ENCODE measurements around the gene TUBB6.

TUBB6 gene

GRCh38 chr18:12315911-12316310 lies 7.9 kb downstream of the TUBB6 start:
- no peak for DNase-seq

- DNase-seq, result no peak
Measured at GRCh38 chr18:12317664-12318333, 9.8 kb downstream of the TUBB6 start.

GRCh38 chr18:12318334-12318697 lies 10.3 kb downstream of the TUBB6 start:
- no peak for DNase-seq

GRCh38 chr18:12318857-12319256 lies 10.8 kb downstream of the TUBB6 start:
- no peak for DNase-seq

- DNase-seq, result no peak
Measured at GRCh38 chr18:12321333-12321732, 13.3 kb downstream of the TUBB6 start.

GRCh38 chr18:12324991-12325725 lies 17.1 kb downstream of the TUBB6 start:
- DNase-seq, result no peak

GRCh38 chr18:12325726-12326245 lies 17.7 kb downstream of the TUBB6 start:
- DNase-seq, result no peak

GRCh38 chr18:12326711-12327460 lies 18.8 kb downstream of the TUBB6 start:
- no peak for DNase-seq

GRCh38 chr18:12327510-12328178 lies 19.6 kb downstream of the TUBB6 start:
- DNase-seq, result no peak

- DNase-seq, result no peak
Measured at GRCh38 chr18:12328179-12328823, 20.3 kb downstream of the TUBB6 start.

GRCh38 chr18:12329125-12329698 lies 21.2 kb downstream of the TUBB6 start:
- no peak for DNase-seq

GRCh38 chr18:12330766-12331165 lies 22.7 kb downstream of the TUBB6 start:
- DNase-seq, result no peak

- DNase-seq, result no peak
Measured at GRCh38 chr18:12333506-12334290, 25.7 kb downstream of the TUBB6 start.

GRCh38 chr18:12334366-12334808 lies 26.3 kb downstream of the TUBB6 start:
- no peak for DNase-seq

GRCh38 chr18:12334863-12335262 lies 26.8 kb downstream of the TUBB6 start:
- no peak for DNase-seq

GRCh38 chr18:12335503-12335902 lies 27.5 kb downstream of the TUBB6 start:
- DNase-seq, result no peak

- no peak for DNase-seq
Measured at GRCh38 chr18:12336171-12336613, 28.2 kb downstream of the TUBB6 start.

GRCh38 chr18:12336887-12337286 lies 28.8 kb downstream of the TUBB6 start:
- DNase-seq, result no peak

GRCh38 chr18:12338382-12338781 lies 30.3 kb downstream of the TUBB6 start:
- DNase-seq, result no peak

- no peak for DNase-seq
Measured at GRCh38 chr18:12340945-12341660, 33.1 kb downstream of the TUBB6 start.

- no peak for DNase-seq
Measured at GRCh38 chr18:12342661-12343060, 34.6 kb downstream of the TUBB6 start.
